ENCODE results near the gene CATSPERZ. TPM values are rescaled to one million over a fixed set of nuclear protein-coding genes. Genes with fewer than 3 reads are reported as not detected.

CATSPERZ gene
- total and polyA plus RNA-seq, 9 of the 15 experiments (the other 6 are each of a cell fraction or from before 2014, with no cell fraction given), result 0.86 to 8.5 (median 3.5) TPM

DNA sequence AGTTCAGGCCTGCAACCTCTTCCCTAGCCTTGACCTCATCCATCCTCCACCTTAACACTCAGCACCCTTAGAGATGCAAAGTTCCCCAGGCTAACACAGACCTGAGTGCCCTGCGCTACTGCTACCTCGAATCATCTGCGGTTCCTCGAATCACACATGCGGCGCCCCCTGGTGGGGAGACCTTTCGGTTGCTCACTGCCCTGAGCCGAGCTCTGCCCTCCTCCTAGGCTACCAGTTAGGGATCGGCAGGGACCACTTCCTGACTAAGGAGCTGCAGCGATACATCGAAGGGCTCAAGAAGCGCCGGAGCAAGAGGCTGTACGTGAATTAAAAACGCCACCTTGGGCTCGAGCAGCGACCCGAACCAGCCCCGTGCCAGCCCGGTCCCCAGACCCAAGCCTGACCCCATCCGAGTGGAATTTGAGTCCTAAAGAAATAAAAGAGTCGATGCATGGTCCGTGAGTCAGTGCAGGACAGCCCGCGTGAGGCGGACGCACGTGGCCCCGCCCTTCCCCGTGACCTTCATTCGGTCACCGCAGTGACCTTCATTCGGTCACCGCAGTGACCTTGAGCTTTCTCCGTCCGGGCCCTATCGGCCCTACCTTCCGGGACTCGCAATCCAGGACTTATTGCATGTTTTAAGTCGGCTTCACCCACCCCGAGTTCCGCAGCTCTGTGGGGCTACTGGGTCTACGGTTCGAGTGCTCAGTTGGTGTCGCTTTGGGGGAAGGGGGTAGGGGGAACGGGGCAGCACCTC lies 4.3 kb downstream of the CATSPERZ start (continued):
- TF ChIP-seq, protein P1, sequence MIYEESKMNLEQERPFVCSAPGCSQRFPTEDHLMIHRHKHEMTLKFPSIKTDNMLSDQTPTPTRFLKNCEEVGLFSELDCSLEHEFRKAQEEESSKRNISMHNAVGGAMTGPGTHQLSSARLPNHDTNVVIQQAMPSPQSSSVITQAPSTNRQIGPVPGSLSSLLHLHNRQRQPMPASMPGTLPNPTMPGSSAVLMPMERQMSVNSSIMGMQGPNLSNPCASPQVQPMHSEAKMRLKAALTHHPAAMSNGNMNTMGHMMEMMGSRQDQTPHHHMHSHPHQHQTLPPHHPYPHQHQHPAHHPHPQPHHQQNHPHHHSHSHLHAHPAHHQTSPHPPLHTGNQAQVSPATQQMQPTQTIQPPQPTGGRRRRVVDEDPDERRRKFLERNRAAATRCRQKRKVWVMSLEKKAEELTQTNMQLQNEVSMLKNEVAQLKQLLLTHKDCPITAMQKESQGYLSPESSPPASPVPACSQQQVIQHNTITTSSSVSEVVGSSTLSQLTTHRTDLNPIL (CRISPR knock-in tag; IDR thresholded peaks at IDR 0.05), result no peak
- TF ChIP-seq ZNF280B (CRISPR knock-in tag; IDR thresholded peaks at IDR 0.05) (no peak), HOMEZ (CRISPR knock-in tag; IDR thresholded peaks at IDR 0.05) (no peak), ZNF445 (CRISPR knock-in tag; IDR thresholded peaks at IDR 0.05; ENCODE audit: low read depth) (no peak), ZNF408 (CRISPR knock-in tag; IDR thresholded peaks at IDR 0.05; ENCODE audit: low read depth) (no peak), RBBP5 (IDR thresholded peaks at IDR 0.05; ENCODE audit: borderline replicate concordance, insufficient read depth, low read length, poor library complexity, severe bottlenecking) (peak; percentile 55), ZNF57 (CRISPR knock-in tag; IDR thresholded peaks at IDR 0.05) (no peak), FOXK2 (conservative IDR thresholded peaks at IDR 0.05 in 1 of 2, IDR thresholded peaks at IDR 0.05 in 1 of 2; ENCODE audit: low read depth in 2 of 2) (no peak), HNRNPH1 (optimal IDR thresholded peaks at IDR 0.05; ENCODE audit: low read depth, low read length) (no peak), ZNF436 (CRISPR knock-in tag; IDR thresholded peaks at IDR 0.05) (no peak), TFAM (CRISPR knock-in tag; conservative IDR thresholded peaks at IDR 0.05) (no peak), NR0B1 (IDR thresholded peaks at IDR 0.05; ENCODE audit: partially characterized antibody) (no peak), ZC3H4 (CRISPR knock-in tag; IDR thresholded peaks at IDR 0.05; ENCODE audit: borderline replicate concordance) (peak; percentile 96; the same call in 1 of the 2 replicates), ZC3H11A (IDR thresholded peaks at IDR 0.05; ENCODE audit: low read depth, low read length) (0 out of 2 replicates have a peak, but pooled peaks have one; percentile 5), MYBL2 (IDR thresholded peaks at IDR 0.05; ENCODE audit: low read depth) (no peak), MYBL2 (CRISPR knock-in tag; IDR thresholded peaks at IDR 0.05; ENCODE audit: borderline replicate concordance) (no peak)
- TF ChIP-seq, protein P2, sequence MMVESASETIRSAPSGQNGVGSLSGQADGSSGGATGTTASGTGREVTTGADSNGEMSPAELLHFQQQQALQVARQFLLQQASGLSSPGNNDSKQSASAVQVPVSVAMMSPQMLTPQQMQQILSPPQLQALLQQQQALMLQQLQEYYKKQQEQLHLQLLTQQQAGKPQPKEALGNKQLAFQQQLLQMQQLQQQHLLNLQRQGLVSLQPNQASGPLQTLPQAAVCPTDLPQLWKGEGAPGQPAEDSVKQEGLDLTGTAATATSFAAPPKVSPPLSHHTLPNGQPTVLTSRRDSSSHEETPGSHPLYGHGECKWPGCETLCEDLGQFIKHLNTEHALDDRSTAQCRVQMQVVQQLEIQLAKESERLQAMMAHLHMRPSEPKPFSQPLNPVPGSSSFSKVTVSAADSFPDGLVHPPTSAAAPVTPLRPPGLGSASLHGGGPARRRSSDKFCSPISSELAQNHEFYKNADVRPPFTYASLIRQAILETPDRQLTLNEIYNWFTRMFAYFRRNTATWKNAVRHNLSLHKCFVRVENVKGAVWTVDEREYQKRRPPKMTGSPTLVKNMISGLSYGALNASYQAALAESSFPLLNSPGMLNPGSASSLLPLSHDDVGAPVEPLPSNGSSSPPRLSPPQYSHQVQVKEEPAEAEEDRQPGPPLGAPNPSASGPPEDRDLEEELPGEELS (CRISPR knock-in tag; IDR thresholded peaks at IDR 0.05; ENCODE audit: borderline replicate concordance), result no peak
